WTC11 (cell line): ENCODE measurements around the gene SEMA3F. TPM values are rescaled to one million over a fixed set of nuclear protein-coding genes. Genes with fewer than 3 reads are reported as not detected.
A peak's percentile ranks its signal among the peaks of the same experiment; 100 is the strongest.

ENCODE experiments used
- ATAC-seq: fragments of 200-7000 bp; cut with Tn5 transposase; 2 replicates; pipeline ENCODE4 v1.10.0; 2021; ENCODE audit warnings: mild to moderate bottlenecking, moderate library complexity
- CTCF ChIA-PET: fragments of 300-600 bp; sonication (Branson Sonifier 250); formaldehyde crosslinking; loops from one replicate; lab custom pipeline; 2021; ENCODE audit warnings: antibody characterized with exemption; lab: Charles Lee
- POLR2A ChIA-PET: fragments of 350-600 bp; sonication (Branson Sonifier 250); formaldehyde crosslinking; loops from one replicate; lab custom pipeline; 2021; ENCODE audit warnings: antibody characterized with exemption; lab: Charles Lee
- DNase-seq: peaks from one replicate; pipeline ENCODE4 v3.0.0; 2021; ENCODE audit warnings: low spot score
- H3K27ac Mint-ChIP-seq: 2 replicates; pipeline ENCODE4 v1.8.0; 2021; ENCODE audit warnings: mixed read lengths
- H3K27me3 Mint-ChIP-seq: 2 replicates; pipeline ENCODE4 v1.8.0; 2021; ENCODE audit warnings: low read depth, mild to moderate bottlenecking, moderate library complexity, mixed read lengths
- H3K36me3 Mint-ChIP-seq: 2 replicates; pipeline ENCODE4 v1.8.0; 2021; ENCODE audit warnings: mixed read lengths
- H3K4me1 Mint-ChIP-seq: 2 replicates; pipeline ENCODE4 v1.8.0; 2022; ENCODE audit warnings: mixed read lengths
- H3K4me3 Mint-ChIP-seq: 2 replicates; pipeline ENCODE4 v1.8.0; 2021; ENCODE audit warnings: mild to moderate bottlenecking, moderate library complexity, mixed read lengths
- H3K9me3 Mint-ChIP-seq: 2 replicates; pipeline ENCODE4 v1.8.0; 2021; ENCODE audit warnings: mixed read lengths
- CBFB ChIP-seq: sonication (generic); formaldehyde crosslinking; IDR thresholded peaks from 2 replicates; pipeline ENCODE4 v1.8.1; 2022; ENCODE audit warnings: mild to moderate bottlenecking, low read depth, missing genetic modification reagents
- EMX1 ChIP-seq: fragments of 250-450 bp; sonication (Bioruptor Pico); IDR thresholded peaks from 2 replicates; pipeline ENCODE4 v1.8.0; 2021; ENCODE audit warnings: mild to moderate bottlenecking
- FOXJ3 ChIP-seq: sonication (generic); formaldehyde crosslinking; IDR thresholded peaks from 2 replicates; pipeline ENCODE4 v1.9.0; 2021; ENCODE audit warnings: missing genetic modification reagents, mild to moderate bottlenecking, borderline replicate concordance
- FOXP1 ChIP-seq: sonication (generic); formaldehyde crosslinking; IDR thresholded peaks from 2 replicates; pipeline ENCODE4 v1.8.0; 2022; ENCODE audit warnings: missing genetic modification reagents, mild to moderate bottlenecking, moderate library complexity, borderline replicate concordance
- KAT7 ChIP-seq: sonication (generic); formaldehyde crosslinking; IDR thresholded peaks from 2 replicates; pipeline ENCODE4 v1.8.1; 2023; ENCODE audit warnings: missing genetic modification reagents, mild to moderate bottlenecking, borderline replicate concordance
- NFATC4 ChIP-seq: fragments of 250-450 bp; sonication (Bioruptor Pico); IDR thresholded peaks from 2 replicates; pipeline ENCODE4 v1.9.0; 2021; ENCODE audit warnings: mild to moderate bottlenecking
- NFE2L1 ChIP-seq: sonication (generic); formaldehyde crosslinking; IDR thresholded peaks from 2 replicates; pipeline ENCODE4 v1.8.1; 2023; ENCODE audit warnings: missing genetic modification reagents
- NR1H2 ChIP-seq: sonication (generic); formaldehyde crosslinking; IDR thresholded peaks from 2 replicates; pipeline ENCODE4 v1.9.0; 2021; ENCODE audit warnings: mild to moderate bottlenecking, moderate library complexity, missing genetic modification reagents
- NR3C1 ChIP-seq: sonication (generic); formaldehyde crosslinking; conservative IDR thresholded peaks from 2 replicates; pipeline ENCODE4 v1.8.1; 2023; ENCODE audit warnings: low read depth, mild to moderate bottlenecking, missing genetic modification reagents
- SMAD3 ChIP-seq: sonication (generic); formaldehyde crosslinking; IDR thresholded peaks from 2 replicates; pipeline ENCODE4 v1.8.0; 2022; ENCODE audit warnings: missing genetic modification reagents, mild to moderate bottlenecking, borderline replicate concordance
- TCF7 ChIP-seq: sonication (generic); formaldehyde crosslinking; IDR thresholded peaks from 2 replicates; pipeline ENCODE4 v1.8.0; 2022; ENCODE audit warnings: mild to moderate bottlenecking, low read depth, missing genetic modification reagents, moderate library complexity
- TP53 ChIP-seq: sonication (generic); formaldehyde crosslinking; IDR thresholded peaks from 2 replicates; pipeline ENCODE4 v1.8.1; 2023; ENCODE audit warnings: mild to moderate bottlenecking, missing genetic modification reagents
- ZBTB21 ChIP-seq: sonication (generic); formaldehyde crosslinking; IDR thresholded peaks from 2 replicates; pipeline ENCODE4 v1.8.1; 2023; ENCODE audit warnings: mild to moderate bottlenecking, missing genetic modification reagents, borderline replicate concordance
- ZNF121 ChIP-seq: sonication (generic); formaldehyde crosslinking; IDR thresholded peaks from 2 replicates; pipeline ENCODE4 v1.8.0; 2023; ENCODE audit warnings: missing genetic modification reagents
- ZNF671 ChIP-seq: fragments of 250-450 bp; sonication (Bioruptor Pico); IDR thresholded peaks from 2 replicates; pipeline ENCODE4 v1.8.0; 2021; ENCODE audit warnings: mild to moderate bottlenecking
- total RNA-seq: library from RNA; stranded (reverse); gene quantifications from 3 replicates; pipeline ENCODE4 v1.2.3, GENCODE V29; 2021
- TF ChIP-seq, protein P1 (sequence below): fragments of 250-450 bp; sonication (Bioruptor Pico); conservative IDR thresholded peaks from 2 replicates; pipeline ENCODE4 v1.9.0; 2021; ENCODE audit warnings: mild to moderate bottlenecking
- TF ChIP-seq, protein P2 (sequence below): sonication (generic); formaldehyde crosslinking; IDR thresholded peaks from 2 replicates; pipeline ENCODE4 v1.8.1; 2023; ENCODE audit warnings: mild to moderate bottlenecking, missing genetic modification reagents
- TF ChIP-seq, protein P3 (sequence below): sonication (generic); formaldehyde crosslinking; IDR thresholded peaks from 2 replicates; pipeline ENCODE4 v1.8.0; 2022; ENCODE audit warnings: missing genetic modification reagents
- TF ChIP-seq, protein P4 (sequence below): sonication (generic); formaldehyde crosslinking; conservative IDR thresholded peaks from 2 replicates; pipeline ENCODE4 v1.8.1; 2023; ENCODE audit warnings: mild to moderate bottlenecking, low read depth, missing genetic modification reagents, moderate library complexity
- TF ChIP-seq, protein P5 (sequence below): sonication (generic); formaldehyde crosslinking; IDR thresholded peaks from 2 replicates; pipeline ENCODE4 v1.8.1; 2023; ENCODE audit warnings: mild to moderate bottlenecking, missing genetic modification reagents
- TF ChIP-seq, protein P6 (sequence below): fragments of 250-450 bp; sonication (Bioruptor Pico); IDR thresholded peaks from 2 replicates; pipeline ENCODE4 v1.9.0; 2021; ENCODE audit warnings: moderate library complexity, mild to moderate bottlenecking, inconsistent platforms, borderline replicate concordance
- TF ChIP-seq, protein P7 (sequence below): sonication (generic); formaldehyde crosslinking; IDR thresholded peaks from 2 replicates; pipeline ENCODE4 v1.8.0; 2022; ENCODE audit warnings: mild to moderate bottlenecking, missing genetic modification reagents

The SEMA3F gene
- total RNA-seq, 1 experiment from 2014 or later: 49.0 TPM

DNA sequence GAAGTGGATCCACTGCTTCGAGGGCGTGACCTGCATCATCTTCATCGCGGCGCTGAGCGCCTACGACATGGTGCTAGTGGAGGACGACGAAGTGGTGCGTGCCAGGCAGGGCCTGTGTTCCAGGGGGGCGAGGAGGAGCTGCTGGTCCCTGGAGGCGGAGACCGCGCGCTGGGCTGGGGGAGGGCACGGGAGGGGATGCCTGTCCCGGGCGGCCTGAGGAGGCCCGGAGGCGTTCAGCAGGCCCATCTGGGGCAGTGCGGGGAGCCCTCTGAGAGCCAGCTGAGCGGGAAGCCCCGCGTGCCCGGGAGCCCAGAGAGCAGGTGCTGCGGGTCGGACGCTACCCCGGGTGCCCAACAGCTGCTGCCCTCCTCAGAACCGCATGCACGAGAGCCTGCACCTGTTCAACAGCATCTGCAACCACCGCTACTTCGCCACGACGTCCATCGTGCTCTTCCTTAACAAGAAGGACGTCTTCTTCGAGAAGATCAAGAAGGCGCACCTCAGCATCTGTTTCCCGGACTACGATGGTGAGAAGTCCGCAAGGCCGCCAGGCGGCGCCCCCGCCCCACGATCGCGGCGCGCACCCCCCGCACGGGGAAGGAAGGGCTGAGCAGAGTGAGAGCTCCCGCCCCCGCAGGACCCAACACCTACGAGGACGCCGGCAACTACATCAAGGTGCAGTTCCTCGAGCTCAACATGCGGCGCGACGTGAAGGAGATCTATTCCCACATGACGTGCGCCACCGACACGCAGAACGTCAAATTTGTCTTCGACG lies 39.2 kb downstream of the SEMA3F start:
- Mint-ChIP-seq H3K4me1 (peaks cover 6% of the 10 kb centered on the region), H3K27ac (no peak overlapping the region), H3K36me3 (no peaks in the 10 kb centered on the region), H3K4me3 (peak overlapping the region; percentile 51), H3K9me3 (no peaks in the 10 kb centered on the region), H3K27me3 (peaks cover 9% of the 10 kb centered on the region)
- ATAC-seq: peak; percentile 56
- peak; percentile 85 for DNase-seq
- CTCF ChIA-PET: interaction anchor here (0.5 to 7.2 kb wide), 43 partner anchors 10 to 530 kb away, joined by 3 to 604 read pairs (median 6); partner anchors contain the start of genes GNAI2, HYAL1, HYAL2 and HYAL3
- POLR2A ChIA-PET: interaction anchor here (0.5 to 2.4 kb wide), 12 partner anchors 12 to 113 kb away, joined by 3 to 11 read pairs (median 4); partner anchors contain the start of genes GNAI2, SEMA3B and SLC38A3
- TF ChIP-seq TP53 (CRISPR knock-in tag): no peak
- peak; percentile 88; the same call in 1 of the 2 replicates for TF ChIP-seq ZBTB21 (CRISPR knock-in tag)
- TF ChIP-seq, protein P1, sequence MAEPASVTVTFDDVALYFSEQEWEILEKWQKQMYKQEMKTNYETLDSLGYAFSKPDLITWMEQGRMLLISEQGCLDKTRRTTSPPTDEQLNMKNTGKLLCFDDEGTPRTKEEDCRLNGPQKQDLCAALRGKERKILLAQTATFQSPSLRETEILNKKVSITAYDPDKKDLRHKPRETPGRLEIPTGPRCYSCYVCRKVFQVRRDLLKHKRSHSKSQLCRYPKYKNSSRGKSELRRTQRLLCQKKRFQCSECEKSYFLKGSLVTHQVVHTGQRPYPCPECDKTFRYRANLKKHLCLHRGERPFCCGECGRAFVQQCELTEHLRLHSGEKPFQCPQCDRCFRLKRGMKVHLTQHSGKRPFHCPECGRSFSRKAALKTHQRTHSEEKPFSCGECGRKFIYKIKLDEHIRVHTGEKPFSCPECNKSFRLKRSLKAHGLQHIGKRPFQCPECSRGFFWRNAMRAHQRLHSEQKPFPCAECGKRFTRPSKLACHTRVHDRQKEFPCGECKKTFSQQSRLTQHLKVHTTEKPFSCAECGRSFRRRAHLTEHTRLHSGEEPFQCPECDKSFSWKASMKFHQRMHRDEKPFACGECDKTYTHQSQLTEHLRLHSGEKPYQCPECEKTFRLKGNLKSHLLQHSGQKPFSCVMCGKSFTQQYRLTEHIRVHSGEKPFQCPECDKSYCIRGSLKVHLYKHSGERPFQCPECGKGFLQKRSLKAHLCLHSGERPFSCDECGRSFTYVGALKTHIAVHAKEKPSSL (CRISPR knock-in tag): no peak
- TF ChIP-seq, protein P2, sequence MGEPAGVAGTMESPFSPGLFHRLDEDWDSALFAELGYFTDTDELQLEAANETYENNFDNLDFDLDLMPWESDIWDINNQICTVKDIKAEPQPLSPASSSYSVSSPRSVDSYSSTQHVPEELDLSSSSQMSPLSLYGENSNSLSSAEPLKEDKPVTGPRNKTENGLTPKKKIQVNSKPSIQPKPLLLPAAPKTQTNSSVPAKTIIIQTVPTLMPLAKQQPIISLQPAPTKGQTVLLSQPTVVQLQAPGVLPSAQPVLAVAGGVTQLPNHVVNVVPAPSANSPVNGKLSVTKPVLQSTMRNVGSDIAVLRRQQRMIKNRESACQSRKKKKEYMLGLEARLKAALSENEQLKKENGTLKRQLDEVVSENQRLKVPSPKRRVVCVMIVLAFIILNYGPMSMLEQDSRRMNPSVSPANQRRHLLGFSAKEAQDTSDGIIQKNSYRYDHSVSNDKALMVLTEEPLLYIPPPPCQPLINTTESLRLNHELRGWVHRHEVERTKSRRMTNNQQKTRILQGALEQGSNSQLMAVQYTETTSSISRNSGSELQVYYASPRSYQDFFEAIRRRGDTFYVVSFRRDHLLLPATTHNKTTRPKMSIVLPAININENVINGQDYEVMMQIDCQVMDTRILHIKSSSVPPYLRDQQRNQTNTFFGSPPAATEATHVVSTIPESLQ (CRISPR knock-in tag): no peak
- TF ChIP-seq CBFB: no peak
- TF ChIP-seq ZNF121 (CRISPR knock-in tag): no peak
- no peak for TF ChIP-seq EMX1 (CRISPR knock-in tag)
- TF ChIP-seq, protein P3, sequence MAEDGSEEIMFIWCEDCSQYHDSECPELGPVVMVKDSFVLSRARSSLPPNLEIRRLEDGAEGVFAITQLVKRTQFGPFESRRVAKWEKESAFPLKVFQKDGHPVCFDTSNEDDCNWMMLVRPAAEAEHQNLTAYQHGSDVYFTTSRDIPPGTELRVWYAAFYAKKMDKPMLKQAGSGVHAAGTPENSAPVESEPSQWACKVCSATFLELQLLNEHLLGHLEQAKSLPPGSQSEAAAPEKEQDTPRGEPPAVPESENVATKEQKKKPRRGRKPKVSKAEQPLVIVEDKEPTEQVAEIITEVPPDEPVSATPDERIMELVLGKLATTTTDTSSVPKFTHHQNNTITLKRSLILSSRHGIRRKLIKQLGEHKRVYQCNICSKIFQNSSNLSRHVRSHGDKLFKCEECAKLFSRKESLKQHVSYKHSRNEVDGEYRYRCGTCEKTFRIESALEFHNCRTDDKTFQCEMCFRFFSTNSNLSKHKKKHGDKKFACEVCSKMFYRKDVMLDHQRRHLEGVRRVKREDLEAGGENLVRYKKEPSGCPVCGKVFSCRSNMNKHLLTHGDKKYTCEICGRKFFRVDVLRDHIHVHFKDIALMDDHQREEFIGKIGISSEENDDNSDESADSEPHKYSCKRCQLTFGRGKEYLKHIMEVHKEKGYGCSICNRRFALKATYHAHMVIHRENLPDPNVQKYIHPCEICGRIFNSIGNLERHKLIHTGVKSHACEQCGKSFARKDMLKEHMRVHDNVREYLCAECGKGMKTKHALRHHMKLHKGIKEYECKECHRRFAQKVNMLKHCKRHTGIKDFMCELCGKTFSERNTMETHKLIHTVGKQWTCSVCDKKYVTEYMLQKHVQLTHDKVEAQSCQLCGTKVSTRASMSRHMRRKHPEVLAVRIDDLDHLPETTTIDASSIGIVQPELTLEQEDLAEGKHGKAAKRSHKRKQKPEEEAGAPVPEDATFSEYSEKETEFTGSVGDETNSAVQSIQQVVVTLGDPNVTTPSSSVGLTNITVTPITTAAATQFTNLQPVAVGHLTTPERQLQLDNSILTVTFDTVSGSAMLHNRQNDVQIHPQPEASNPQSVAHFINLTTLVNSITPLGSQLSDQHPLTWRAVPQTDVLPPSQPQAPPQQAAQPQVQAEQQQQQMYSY (CRISPR knock-in tag): no peak
- TF ChIP-seq, protein P4, sequence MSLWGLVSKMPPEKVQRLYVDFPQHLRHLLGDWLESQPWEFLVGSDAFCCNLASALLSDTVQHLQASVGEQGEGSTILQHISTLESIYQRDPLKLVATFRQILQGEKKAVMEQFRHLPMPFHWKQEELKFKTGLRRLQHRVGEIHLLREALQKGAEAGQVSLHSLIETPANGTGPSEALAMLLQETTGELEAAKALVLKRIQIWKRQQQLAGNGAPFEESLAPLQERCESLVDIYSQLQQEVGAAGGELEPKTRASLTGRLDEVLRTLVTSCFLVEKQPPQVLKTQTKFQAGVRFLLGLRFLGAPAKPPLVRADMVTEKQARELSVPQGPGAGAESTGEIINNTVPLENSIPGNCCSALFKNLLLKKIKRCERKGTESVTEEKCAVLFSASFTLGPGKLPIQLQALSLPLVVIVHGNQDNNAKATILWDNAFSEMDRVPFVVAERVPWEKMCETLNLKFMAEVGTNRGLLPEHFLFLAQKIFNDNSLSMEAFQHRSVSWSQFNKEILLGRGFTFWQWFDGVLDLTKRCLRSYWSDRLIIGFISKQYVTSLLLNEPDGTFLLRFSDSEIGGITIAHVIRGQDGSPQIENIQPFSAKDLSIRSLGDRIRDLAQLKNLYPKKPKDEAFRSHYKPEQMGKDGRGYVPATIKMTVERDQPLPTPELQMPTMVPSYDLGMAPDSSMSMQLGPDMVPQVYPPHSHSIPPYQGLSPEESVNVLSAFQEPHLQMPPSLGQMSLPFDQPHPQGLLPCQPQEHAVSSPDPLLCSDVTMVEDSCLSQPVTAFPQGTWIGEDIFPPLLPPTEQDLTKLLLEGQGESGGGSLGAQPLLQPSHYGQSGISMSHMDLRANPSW (CRISPR knock-in tag): no peak
- no peak for TF ChIP-seq KAT7 (CRISPR knock-in tag)
- TF ChIP-seq ZNF671 (CRISPR knock-in tag): no peak
- TF ChIP-seq FOXP1 (CRISPR knock-in tag): no peak; the same call in none of the 2 replicates
- no peak for TF ChIP-seq NFATC4 (CRISPR knock-in tag)
- no peak for TF ChIP-seq SMAD3 (CRISPR knock-in tag)
- TF ChIP-seq TCF7 (CRISPR knock-in tag): no peak
- TF ChIP-seq, protein P5, sequence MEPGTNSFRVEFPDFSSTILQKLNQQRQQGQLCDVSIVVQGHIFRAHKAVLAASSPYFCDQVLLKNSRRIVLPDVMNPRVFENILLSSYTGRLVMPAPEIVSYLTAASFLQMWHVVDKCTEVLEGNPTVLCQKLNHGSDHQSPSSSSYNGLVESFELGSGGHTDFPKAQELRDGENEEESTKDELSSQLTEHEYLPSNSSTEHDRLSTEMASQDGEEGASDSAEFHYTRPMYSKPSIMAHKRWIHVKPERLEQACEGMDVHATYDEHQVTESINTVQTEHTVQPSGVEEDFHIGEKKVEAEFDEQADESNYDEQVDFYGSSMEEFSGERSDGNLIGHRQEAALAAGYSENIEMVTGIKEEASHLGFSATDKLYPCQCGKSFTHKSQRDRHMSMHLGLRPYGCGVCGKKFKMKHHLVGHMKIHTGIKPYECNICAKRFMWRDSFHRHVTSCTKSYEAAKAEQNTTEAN (CRISPR knock-in tag): no peak
- no peak for TF ChIP-seq FOXJ3
- TF ChIP-seq NFE2L1 (CRISPR knock-in tag): peak; percentile 67; the same call in 1 of the 2 replicates
- TF ChIP-seq, protein P6, sequence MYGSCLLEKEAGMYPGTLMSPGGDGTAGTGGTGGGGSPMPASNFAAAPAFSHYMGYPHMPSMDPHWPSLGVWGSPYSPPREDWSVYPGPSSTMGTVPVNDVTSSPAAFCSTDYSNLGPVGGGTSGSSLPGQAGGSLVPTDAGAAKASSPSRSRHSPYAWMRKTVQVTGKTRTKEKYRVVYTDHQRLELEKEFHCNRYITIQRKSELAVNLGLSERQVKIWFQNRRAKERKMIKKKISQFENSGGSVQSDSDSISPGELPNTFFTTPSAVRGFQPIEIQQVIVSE: no peak
- no peak for TF ChIP-seq NR1H2
- TF ChIP-seq NR3C1 (CRISPR knock-in tag): no peak
- TF ChIP-seq, protein P7, sequence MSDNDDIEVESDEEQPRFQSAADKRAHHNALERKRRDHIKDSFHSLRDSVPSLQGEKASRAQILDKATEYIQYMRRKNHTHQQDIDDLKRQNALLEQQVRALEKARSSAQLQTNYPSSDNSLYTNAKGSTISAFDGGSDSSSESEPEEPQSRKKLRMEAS (CRISPR knock-in tag): peak; percentile 94
